ENCODE measurements around the gene DOCK1.

DOCK1 gene

GRCh38 chr10:127135844-127136577 lies 230.8 kb downstream of the DOCK1 start:
- TF ChIP-seq GATA2 (IDR thresholded peaks at IDR 0.05; ENCODE audit: low read depth, low read length), result no peak
- no peak for TF ChIP-seq GATA3 (IDR thresholded peaks at IDR 0.05; ENCODE audit: low read depth, low read length)

GRCh38 chr10:127137391-127137790 lies 232.2 kb downstream of the DOCK1 start:
- TF ChIP-seq GATA2 (IDR thresholded peaks at IDR 0.05; ENCODE audit: low read depth, low read length) (no peak), GATA3 (IDR thresholded peaks at IDR 0.05; ENCODE audit: low read depth, low read length) (no peak)

GRCh38 chr10:127142136-127142535 lies 236.9 kb downstream of the DOCK1 start:
- no peak for TF ChIP-seq GATA2 (IDR thresholded peaks at IDR 0.05; ENCODE audit: low read depth, low read length)
- no peak for TF ChIP-seq GATA3 (IDR thresholded peaks at IDR 0.05; ENCODE audit: low read depth, low read length)

- TF ChIP-seq GATA2 (IDR thresholded peaks at IDR 0.05; ENCODE audit: low read depth, low read length), result no peak
- TF ChIP-seq GATA3 (IDR thresholded peaks at IDR 0.05; ENCODE audit: low read depth, low read length), result no peak
Measured at GRCh38 chr10:127142856-127143255, 237.6 kb downstream of the DOCK1 start.

- TF ChIP-seq GATA3 (IDR thresholded peaks at IDR 0.05; ENCODE audit: low read depth, low read length) (no peak), GATA2 (IDR thresholded peaks at IDR 0.05; ENCODE audit: low read depth, low read length) (no peak)
Measured at GRCh38 chr10:127145173-127145572, 239.9 kb downstream of the DOCK1 start.

- no peak for TF ChIP-seq GATA2 (IDR thresholded peaks at IDR 0.05; ENCODE audit: low read depth, low read length)
- no peak for TF ChIP-seq GATA3 (IDR thresholded peaks at IDR 0.05; ENCODE audit: low read depth, low read length)
Measured at GRCh38 chr10:127146661-127147060, 241.4 kb downstream of the DOCK1 start.

GRCh38 chr10:127148066-127148932 lies 243.1 kb downstream of the DOCK1 start:
- no peak for TF ChIP-seq GATA2 (IDR thresholded peaks at IDR 0.05; ENCODE audit: low read depth, low read length)
- no peak for TF ChIP-seq GATA3 (IDR thresholded peaks at IDR 0.05; ENCODE audit: low read depth, low read length)

- no peak for TF ChIP-seq GATA2 (IDR thresholded peaks at IDR 0.05; ENCODE audit: low read depth, low read length)
- no peak for TF ChIP-seq GATA3 (IDR thresholded peaks at IDR 0.05; ENCODE audit: low read depth, low read length)
Measured at GRCh38 chr10:127148933-127149220, 243.6 kb downstream of the DOCK1 start.

GRCh38 chr10:127149501-127150081 lies 244.4 kb downstream of the DOCK1 start:
- TF ChIP-seq GATA3 (IDR thresholded peaks at IDR 0.05; ENCODE audit: low read depth, low read length), result no peak
- no peak for TF ChIP-seq GATA2 (IDR thresholded peaks at IDR 0.05; ENCODE audit: low read depth, low read length)

- TF ChIP-seq GATA3 (IDR thresholded peaks at IDR 0.05; ENCODE audit: low read depth, low read length) (no peak), GATA2 (IDR thresholded peaks at IDR 0.05; ENCODE audit: low read depth, low read length) (no peak)
Measured at GRCh38 chr10:127150136-127150535, 244.9 kb downstream of the DOCK1 start.

- TF ChIP-seq GATA3 (IDR thresholded peaks at IDR 0.05; ENCODE audit: low read depth, low read length) (no peak), GATA2 (IDR thresholded peaks at IDR 0.05; ENCODE audit: low read depth, low read length) (no peak)
Measured at GRCh38 chr10:127151541-127151940, 246.3 kb downstream of the DOCK1 start.

- TF ChIP-seq GATA2 (IDR thresholded peaks at IDR 0.05; ENCODE audit: low read depth, low read length), result no peak
Measured at GRCh38 chr10:127151981-127152699, 246.9 kb downstream of the DOCK1 start.

GRCh38 chr10:127153181-127153580 lies 248.0 kb downstream of the DOCK1 start:
- TF ChIP-seq GATA2 (IDR thresholded peaks at IDR 0.05; ENCODE audit: low read depth, low read length), result no peak
- no peak for TF ChIP-seq GATA3 (IDR thresholded peaks at IDR 0.05; ENCODE audit: low read depth, low read length)
